Panc1 (cell line): ENCODE measurements around the gene RAB3B.

Source experiments
- POLR2AphosphoS5 ChIP-seq: IDR thresholded peaks from 2 replicates; pipeline ENCODE4 v1.6.1; 2012; ENCODE audit warnings: mild to moderate bottlenecking, low read depth, low read length, moderate library complexity
- SIN3A ChIP-seq: IDR thresholded peaks from 2 replicates; pipeline ENCODE4 v1.6.1; 2012; ENCODE audit warnings: low read depth, mild to moderate bottlenecking, low read length, moderate library complexity, borderline replicate concordance; ENCODE audit not compliant: insufficient read depth
- TCF7L2 ChIP-seq: IDR thresholded peaks from 2 replicates; pipeline ENCODE4 v1.6.1; 2011; ENCODE audit warnings: mild to moderate bottlenecking, low read depth, low read length, inconsistent platforms
- TF ChIP-seq, protein P1 (sequence below): fragments of 450-650 bp; IDR thresholded peaks from 2 replicates; pipeline ENCODE4 v1.5.1; 2017; ENCODE audit warnings: mild to moderate bottlenecking
- TF ChIP-seq, protein P2 (sequence below), 2 experiments: IDR thresholded peaks; 2 replicates each; pipeline ENCODE4 v1.6.1; 2011 to 2012; ENCODE audit warnings: low read depth in 2 of 2, control low read depth in 1 of 2, low read length in 1 of 2, mild to moderate bottlenecking in 1 of 2, moderate library complexity in 1 of 2; ENCODE audit not compliant: insufficient read depth in 1 of 2

DNA sequence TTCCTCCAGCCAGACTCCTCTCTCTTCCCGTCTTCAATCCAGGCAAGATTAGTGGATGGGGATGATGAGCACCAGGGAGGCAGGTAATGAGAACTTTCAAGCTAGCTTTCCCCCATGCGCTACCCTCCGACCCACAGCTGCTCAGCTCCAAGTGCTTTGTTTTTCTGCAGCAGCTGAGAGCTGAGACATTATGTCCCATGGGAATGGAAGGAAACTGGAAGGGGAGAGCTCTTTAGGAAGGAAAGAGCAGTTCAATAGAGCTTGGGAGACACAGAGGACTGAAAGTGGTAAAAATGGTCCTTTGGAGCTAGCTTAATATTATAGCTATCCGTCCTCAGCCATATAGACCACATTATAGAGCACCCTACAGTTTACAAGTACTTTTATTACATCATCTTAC, 39.8 kb downstream of the RAB3B start:
- TF ChIP-seq POLR2AphosphoS5 (no peak), TCF7L2 (no peak), SIN3A (no peak)
- TF ChIP-seq, protein P1, sequence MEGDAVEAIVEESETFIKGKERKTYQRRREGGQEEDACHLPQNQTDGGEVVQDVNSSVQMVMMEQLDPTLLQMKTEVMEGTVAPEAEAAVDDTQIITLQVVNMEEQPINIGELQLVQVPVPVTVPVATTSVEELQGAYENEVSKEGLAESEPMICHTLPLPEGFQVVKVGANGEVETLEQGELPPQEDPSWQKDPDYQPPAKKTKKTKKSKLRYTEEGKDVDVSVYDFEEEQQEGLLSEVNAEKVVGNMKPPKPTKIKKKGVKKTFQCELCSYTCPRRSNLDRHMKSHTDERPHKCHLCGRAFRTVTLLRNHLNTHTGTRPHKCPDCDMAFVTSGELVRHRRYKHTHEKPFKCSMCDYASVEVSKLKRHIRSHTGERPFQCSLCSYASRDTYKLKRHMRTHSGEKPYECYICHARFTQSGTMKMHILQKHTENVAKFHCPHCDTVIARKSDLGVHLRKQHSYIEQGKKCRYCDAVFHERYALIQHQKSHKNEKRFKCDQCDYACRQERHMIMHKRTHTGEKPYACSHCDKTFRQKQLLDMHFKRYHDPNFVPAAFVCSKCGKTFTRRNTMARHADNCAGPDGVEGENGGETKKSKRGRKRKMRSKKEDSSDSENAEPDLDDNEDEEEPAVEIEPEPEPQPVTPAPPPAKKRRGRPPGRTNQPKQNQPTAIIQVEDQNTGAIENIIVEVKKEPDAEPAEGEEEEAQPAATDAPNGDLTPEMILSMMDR, result no peak
- TF ChIP-seq, protein P2, sequence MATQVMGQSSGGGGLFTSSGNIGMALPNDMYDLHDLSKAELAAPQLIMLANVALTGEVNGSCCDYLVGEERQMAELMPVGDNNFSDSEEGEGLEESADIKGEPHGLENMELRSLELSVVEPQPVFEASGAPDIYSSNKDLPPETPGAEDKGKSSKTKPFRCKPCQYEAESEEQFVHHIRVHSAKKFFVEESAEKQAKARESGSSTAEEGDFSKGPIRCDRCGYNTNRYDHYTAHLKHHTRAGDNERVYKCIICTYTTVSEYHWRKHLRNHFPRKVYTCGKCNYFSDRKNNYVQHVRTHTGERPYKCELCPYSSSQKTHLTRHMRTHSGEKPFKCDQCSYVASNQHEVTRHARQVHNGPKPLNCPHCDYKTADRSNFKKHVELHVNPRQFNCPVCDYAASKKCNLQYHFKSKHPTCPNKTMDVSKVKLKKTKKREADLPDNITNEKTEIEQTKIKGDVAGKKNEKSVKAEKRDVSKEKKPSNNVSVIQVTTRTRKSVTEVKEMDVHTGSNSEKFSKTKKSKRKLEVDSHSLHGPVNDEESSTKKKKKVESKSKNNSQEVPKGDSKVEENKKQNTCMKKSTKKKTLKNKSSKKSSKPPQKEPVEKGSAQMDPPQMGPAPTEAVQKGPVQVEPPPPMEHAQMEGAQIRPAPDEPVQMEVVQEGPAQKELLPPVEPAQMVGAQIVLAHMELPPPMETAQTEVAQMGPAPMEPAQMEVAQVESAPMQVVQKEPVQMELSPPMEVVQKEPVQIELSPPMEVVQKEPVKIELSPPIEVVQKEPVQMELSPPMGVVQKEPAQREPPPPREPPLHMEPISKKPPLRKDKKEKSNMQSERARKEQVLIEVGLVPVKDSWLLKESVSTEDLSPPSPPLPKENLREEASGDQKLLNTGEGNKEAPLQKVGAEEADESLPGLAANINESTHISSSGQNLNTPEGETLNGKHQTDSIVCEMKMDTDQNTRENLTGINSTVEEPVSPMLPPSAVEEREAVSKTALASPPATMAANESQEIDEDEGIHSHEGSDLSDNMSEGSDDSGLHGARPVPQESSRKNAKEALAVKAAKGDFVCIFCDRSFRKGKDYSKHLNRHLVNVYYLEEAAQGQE (IDR thresholded peaks at IDR 0.05; ENCODE audit: insufficient read depth in 1 of 2, low read depth in 2 of 2, low read length in 1 of 2), result no peak
